ENCODE data around the gene SAMHD1.
A peak's percentile ranks its signal among the peaks of the same experiment; 100 is the strongest.

SAMHD1 gene

GRCh38 chr20:36865076-36865860 lies 86.2 kb downstream of the SAMHD1 start:
- Histone ChIP-seq H3K4me1 (ENCODE audit: insufficient read depth, low read length) (peaks cover 19% of the 10 kb centered on the region), H3K9ac (ENCODE audit: low read depth, low read length) (peak overlapping the region; percentile 74; the same call in 1 of the 2 replicates), H3K36me3 (ENCODE audit: insufficient read depth, low read length) (no peaks in the 10 kb centered on the region), H3K9me3 (ENCODE audit: control insufficient read depth, insufficient read depth, low read length) (no peaks in the 10 kb centered on the region)

- H3K9me3 ChIP-seq (ENCODE audit: control insufficient read depth, insufficient read depth, low read length) = no peaks in the 10 kb centered on the region
- H3K4me1 ChIP-seq (ENCODE audit: insufficient read depth, low read length) = peaks cover 32% of the 10 kb centered on the region
- no peaks in the 10 kb centered on the region for H3K36me3 ChIP-seq (ENCODE audit: insufficient read depth, low read length)
- peak overlapping the region; percentile 59; the same call in 1 of the 2 replicates for H3K9ac ChIP-seq (ENCODE audit: low read depth, low read length)
These were observed 88.4 kb downstream of the SAMHD1 start for GRCh38 chr20:36862857-36863668.

- peak overlapping the region; percentile 59 for H3K9ac ChIP-seq (ENCODE audit: low read depth, low read length)
- H3K9me3 ChIP-seq (ENCODE audit: control insufficient read depth, insufficient read depth, low read length) = no peaks in the 10 kb centered on the region
- H3K36me3 ChIP-seq (ENCODE audit: insufficient read depth, low read length) = no peaks in the 10 kb centered on the region
- peaks cover 38% of the 10 kb centered on the region for H3K4me1 ChIP-seq (ENCODE audit: insufficient read depth, low read length)
These were observed 89.4 kb downstream of the SAMHD1 start for GRCh38 chr20:36861875-36862801.

- H3K4me1 ChIP-seq (ENCODE audit: insufficient read depth, low read length) = peaks cover 44% of the 10 kb centered on the region
These were observed 90.0 kb downstream of the SAMHD1 start for GRCh38 chr20:36861625-36861874.

GRCh38 chr20:36860811-36861624 lies 90.5 kb downstream of the SAMHD1 start:
- H3K9ac ChIP-seq (ENCODE audit: low read depth, low read length) = peak overlapping the region; percentile 59; the same call in 1 of the 2 replicates
- H3K36me3 ChIP-seq (ENCODE audit: insufficient read depth, low read length) = no peaks in the 10 kb centered on the region
- no peaks in the 10 kb centered on the region for H3K9me3 ChIP-seq (ENCODE audit: control insufficient read depth, insufficient read depth, low read length)
- peaks cover 49% of the 10 kb centered on the region for H3K4me1 ChIP-seq (ENCODE audit: insufficient read depth, low read length)

More at GRCh38 chr20:36861625-36861874, 90.0 kb downstream of the SAMHD1 start:
- Histone ChIP-seq H3K36me3 (ENCODE audit: insufficient read depth, low read length) (no peaks in the 10 kb centered on the region), H3K9ac (ENCODE audit: low read depth, low read length) (peak overlapping the region; percentile 59; the same call in 1 of the 2 replicates), H3K9me3 (ENCODE audit: control insufficient read depth, insufficient read depth, low read length) (no peaks in the 10 kb centered on the region)

GRCh38 chr20:36860339-36860738 lies 91.2 kb downstream of the SAMHD1 start:
- no peak overlapping the region for H3K9ac ChIP-seq (ENCODE audit: low read depth, low read length)
- H3K9me3 ChIP-seq (ENCODE audit: control insufficient read depth, insufficient read depth, low read length) = no peaks in the 10 kb centered on the region
- H3K36me3 ChIP-seq (ENCODE audit: insufficient read depth, low read length) = no peaks in the 10 kb centered on the region
- peaks cover 54% of the 10 kb centered on the region for H3K4me1 ChIP-seq (ENCODE audit: insufficient read depth, low read length)

GRCh38 chr20:36859700-36860330 lies 91.7 kb downstream of the SAMHD1 start:
- H3K9me3 ChIP-seq (ENCODE audit: control insufficient read depth, insufficient read depth, low read length) = no peaks in the 10 kb centered on the region
- no peak overlapping the region for H3K9ac ChIP-seq (ENCODE audit: low read depth, low read length)
- peaks cover 58% of the 10 kb centered on the region for H3K4me1 ChIP-seq (ENCODE audit: insufficient read depth, low read length)
- H3K36me3 ChIP-seq (ENCODE audit: insufficient read depth, low read length) = no peaks in the 10 kb centered on the region

- Histone ChIP-seq H3K9ac (ENCODE audit: low read depth, low read length) (no peak overlapping the region), H3K4me1 (ENCODE audit: insufficient read depth, low read length) (peaks cover 64% of the 10 kb centered on the region), H3K36me3 (ENCODE audit: insufficient read depth, low read length) (no peaks in the 10 kb centered on the region), H3K9me3 (ENCODE audit: control insufficient read depth, insufficient read depth, low read length) (no peaks in the 10 kb centered on the region)
These were observed 92.3 kb downstream of the SAMHD1 start for GRCh38 chr20:36859282-36859555.

- Histone ChIP-seq H3K4me1 (ENCODE audit: insufficient read depth, low read length) (peaks cover 76% of the 10 kb centered on the region), H3K9ac (ENCODE audit: low read depth, low read length) (no peak overlapping the region), H3K9me3 (ENCODE audit: control insufficient read depth, insufficient read depth, low read length) (no peaks in the 10 kb centered on the region), H3K36me3 (ENCODE audit: insufficient read depth, low read length) (no peaks in the 10 kb centered on the region)
These were observed 94.5 kb downstream of the SAMHD1 start for GRCh38 chr20:36856691-36857635.

- Histone ChIP-seq H3K9ac (ENCODE audit: low read depth, low read length) (no peak overlapping the region), H3K4me1 (ENCODE audit: insufficient read depth, low read length) (peaks cover 70% of the 10 kb centered on the region)
These were observed 95.3 kb downstream of the SAMHD1 start for GRCh38 chr20:36856195-36856594.

GRCh38 chr20:36855241-36855657 lies 96.3 kb downstream of the SAMHD1 start:
- Histone ChIP-seq H3K9ac (ENCODE audit: low read depth, low read length) (no peak overlapping the region), H3K36me3 (ENCODE audit: insufficient read depth, low read length) (no peaks in the 10 kb centered on the region), H3K4me1 (ENCODE audit: insufficient read depth, low read length) (peaks cover 61% of the 10 kb centered on the region)

More at GRCh38 chr20:36856195-36856594, 95.3 kb downstream of the SAMHD1 start:
- no peaks in the 10 kb centered on the region for H3K9me3 ChIP-seq (ENCODE audit: control insufficient read depth, insufficient read depth, low read length)
- no peaks in the 10 kb centered on the region for H3K36me3 ChIP-seq (ENCODE audit: insufficient read depth, low read length)

GRCh38 chr20:36854348-36855240 lies 96.9 kb downstream of the SAMHD1 start:
- Histone ChIP-seq H3K36me3 (ENCODE audit: insufficient read depth, low read length) (no peaks in the 10 kb centered on the region), H3K4me1 (ENCODE audit: insufficient read depth, low read length) (peaks cover 58% of the 10 kb centered on the region), H3K9ac (ENCODE audit: low read depth, low read length) (0 out of 2 replicates have a peak overlapping the region, but pooled peaks have one; percentile 22), H3K9me3 (ENCODE audit: control insufficient read depth, insufficient read depth, low read length) (no peaks in the 10 kb centered on the region; the same call in 1 of the 2 replicates)

More at GRCh38 chr20:36855241-36855657, 96.3 kb downstream of the SAMHD1 start:
- H3K9me3 ChIP-seq (ENCODE audit: control insufficient read depth, insufficient read depth, low read length) = no peaks in the 10 kb centered on the region; the same call in 1 of the 2 replicates
